HG03575 (cell line): ENCODE results near the gene RAD51B.

Experiments
- ATAC-seq: cut with Tn5 transposase; IDR thresholded peaks from one replicate; pipeline ENCODE4 v1.9.1; 2021; ENCODE audit not compliant: unreplicated experiment, insufficient number of reproducible peaks, low FRiP score; ENCODE audit errors: extremely low read depth

RAD51B gene

DNA sequence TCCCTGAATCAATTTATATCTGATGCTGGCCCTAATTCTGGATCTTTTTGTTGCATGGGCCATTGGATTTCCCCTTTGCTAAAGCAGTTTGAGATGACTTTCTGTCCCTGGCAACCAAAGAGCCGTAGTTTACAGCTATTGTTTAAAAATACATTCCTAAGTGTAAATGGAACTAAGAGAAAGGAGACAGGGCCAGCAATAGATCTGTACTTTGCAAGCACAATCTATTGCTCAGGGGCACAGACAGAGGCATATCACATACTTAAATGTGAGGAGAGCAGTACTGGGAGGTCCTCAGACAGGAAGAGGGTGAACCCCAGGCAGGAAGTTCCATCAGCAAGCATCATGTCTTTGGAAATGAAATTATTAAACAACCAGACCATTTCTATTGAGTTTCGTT lies 846.7 kb downstream of the RAD51B start:
- no peak for ATAC-seq

DNA sequence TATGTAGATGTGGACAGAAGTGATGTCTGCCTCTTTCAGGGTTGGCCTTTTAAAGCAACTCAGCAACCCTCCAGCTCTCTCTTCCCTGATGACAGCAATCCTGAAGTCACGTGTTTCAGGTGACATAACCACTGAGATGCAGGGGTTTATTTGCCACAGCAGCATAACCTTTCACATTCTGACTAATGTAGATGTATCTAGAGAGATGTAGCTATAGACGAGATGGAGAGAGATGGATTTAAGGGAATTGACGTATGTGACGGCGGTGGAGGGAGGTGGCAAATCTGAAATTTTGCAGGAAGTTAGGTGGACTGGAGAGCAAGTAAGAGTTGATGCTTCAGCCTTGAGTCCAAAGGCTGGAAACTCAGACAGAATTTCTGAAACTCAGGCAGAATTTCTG lies 847.3 kb downstream of the RAD51B start:
- ATAC-seq, result no peak

DNA sequence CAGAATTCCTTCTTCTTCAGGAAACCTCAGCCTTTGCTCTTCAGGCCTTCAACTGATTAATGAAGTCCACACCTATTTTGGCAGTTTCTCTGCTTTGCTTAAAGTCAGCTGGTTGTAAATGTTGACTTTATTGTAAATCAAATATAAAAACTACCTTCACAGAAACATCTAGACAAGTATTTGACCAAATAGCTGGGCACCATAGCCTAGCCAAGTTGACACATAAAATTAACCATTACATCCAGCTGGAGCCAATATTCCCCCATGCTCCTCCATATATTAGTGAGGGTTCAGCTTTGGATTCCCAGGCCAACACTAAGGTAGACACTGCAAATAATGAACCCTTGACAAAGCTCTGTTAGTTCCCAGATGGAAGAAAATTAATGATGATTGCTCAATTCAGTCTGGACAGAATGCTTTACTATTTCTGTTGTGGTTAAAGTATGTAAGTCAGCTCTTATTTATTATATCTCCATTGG lies 847.8 kb downstream of the RAD51B start:
- ATAC-seq, result no peak

DNA sequence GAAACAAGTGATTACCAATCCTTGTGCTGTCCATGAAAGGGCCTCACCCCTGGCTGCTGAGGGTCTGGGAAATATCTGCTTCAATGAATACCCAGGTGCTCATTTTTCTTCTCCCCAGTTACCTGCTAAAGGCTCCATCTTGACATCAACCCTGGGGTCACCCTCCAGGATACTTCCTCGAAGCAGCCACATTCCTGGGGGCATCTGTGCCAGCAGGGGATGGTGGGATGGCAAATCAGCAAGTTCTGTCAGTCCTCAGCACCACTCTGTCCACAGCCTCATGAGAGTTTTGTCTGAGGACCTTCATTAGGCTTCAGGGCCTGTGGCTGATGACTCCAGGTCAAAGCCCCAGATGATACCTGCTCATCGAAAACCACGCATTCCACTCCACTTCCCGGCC lies 848.4 kb downstream of the RAD51B start:
- no peak for ATAC-seq

DNA sequence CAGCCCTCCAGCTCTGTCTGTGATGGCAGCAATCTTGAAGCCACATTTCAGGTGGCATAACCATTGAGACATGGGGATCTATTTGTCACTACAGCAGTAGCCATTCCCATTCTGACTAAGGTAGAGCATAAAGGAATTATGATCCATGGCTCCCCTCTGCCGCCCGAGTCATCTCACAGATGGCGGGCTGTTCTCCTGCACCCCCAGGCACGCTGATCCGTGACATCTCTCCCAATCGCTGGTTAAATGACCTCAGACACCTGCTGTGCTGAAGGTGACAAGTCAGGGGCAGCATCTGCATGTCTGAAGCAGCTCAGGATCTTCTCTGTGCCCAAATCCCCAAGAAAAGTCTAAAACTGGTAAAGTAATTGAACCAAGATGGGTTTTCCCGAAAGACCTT lies 849.0 kb downstream of the RAD51B start:
- ATAC-seq, result no peak

DNA sequence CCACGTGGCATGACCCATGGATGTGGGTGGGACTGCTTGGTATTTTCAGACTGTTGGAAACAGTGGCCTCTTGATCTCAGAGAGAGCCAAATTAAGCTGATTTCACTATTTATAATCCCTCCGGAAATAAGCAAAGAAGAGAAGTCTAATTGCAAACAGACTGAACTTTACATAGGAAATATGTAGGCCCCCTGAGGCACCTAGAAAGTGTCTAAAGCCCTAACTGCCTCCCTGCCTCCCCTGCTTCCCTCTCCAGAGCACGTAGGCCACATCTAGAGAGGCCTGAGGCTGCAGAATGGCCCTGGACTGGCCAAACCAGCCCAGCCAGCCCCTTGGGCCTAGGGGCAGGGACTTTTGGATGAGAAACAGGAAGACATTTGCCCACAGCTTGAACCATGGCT lies 849.5 kb downstream of the RAD51B start:
- ATAC-seq, result no peak

DNA sequence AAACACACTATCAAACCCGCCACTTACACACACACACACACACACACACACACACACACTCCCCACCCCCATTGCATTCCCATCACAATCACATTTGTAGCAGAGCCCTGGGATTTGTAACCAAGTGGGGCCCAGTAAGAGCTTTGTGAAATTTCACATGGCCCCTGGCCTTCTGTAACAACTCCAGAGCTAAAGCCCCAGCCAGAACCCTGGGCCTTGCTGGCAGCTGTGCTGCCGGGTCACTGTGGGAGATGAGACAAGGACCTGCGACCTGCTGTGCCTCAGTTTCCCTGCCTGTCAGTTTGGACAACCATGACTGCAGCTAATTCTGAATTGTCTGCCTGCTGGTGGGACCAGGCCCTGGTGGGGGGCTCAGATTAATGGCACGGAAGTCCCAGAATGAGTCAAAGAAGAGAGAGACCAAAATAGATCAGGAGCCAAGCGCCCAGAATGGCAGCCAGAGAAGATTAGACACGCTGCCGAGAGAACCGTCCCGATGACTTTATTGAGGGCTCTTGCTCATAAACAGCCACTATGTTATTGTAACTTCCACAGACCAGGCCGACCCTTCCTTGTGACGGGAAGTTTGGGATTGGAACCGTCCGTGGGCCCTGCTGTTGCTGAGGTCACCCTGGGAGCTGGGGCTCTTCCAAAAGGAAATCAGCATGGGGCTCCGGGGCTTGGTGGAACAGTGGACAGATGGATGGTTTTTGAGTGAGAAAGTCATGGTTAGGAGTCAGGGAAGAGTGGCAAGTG lies 850.2 kb downstream of the RAD51B start:
- no peak for ATAC-seq

DNA sequence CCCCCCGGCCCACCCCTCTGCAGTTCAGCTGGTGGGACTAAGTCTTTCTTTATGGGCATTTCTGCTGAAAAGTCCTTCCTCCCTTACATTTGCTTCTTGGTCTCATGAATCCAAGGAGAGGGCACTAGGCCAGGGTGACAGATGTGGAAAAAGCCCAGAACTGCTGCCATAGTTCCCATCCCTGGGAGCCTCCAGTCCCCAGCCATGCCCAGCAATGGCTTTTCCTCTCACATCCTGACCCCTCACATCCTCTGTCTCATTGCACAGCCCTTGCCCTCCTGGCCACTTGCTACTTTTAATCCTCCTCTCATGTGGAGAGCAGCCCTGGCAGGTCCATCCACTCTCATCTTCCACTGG lies 850.8 kb downstream of the RAD51B start:
- ATAC-seq, result no peak

DNA sequence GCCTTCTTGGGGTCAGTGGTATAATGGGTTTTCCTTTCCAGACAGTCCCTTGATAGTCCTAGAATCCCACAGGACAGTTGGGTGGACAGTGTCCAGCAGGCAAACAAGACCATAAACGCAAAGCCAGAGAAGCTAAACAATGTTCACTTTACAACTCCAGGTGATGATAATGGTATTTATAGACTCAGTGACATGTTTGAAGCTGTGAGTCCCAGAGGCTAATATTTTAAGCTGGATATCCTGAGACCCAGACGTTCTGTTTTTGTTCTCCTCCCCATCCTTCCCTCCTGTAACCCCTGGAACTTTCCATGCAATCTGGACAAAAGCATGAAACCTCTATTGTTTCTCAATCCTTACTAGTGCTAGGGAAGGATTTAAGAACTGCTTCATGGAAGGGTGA lies 852.3 kb downstream of the RAD51B start:
- no peak for ATAC-seq

DNA sequence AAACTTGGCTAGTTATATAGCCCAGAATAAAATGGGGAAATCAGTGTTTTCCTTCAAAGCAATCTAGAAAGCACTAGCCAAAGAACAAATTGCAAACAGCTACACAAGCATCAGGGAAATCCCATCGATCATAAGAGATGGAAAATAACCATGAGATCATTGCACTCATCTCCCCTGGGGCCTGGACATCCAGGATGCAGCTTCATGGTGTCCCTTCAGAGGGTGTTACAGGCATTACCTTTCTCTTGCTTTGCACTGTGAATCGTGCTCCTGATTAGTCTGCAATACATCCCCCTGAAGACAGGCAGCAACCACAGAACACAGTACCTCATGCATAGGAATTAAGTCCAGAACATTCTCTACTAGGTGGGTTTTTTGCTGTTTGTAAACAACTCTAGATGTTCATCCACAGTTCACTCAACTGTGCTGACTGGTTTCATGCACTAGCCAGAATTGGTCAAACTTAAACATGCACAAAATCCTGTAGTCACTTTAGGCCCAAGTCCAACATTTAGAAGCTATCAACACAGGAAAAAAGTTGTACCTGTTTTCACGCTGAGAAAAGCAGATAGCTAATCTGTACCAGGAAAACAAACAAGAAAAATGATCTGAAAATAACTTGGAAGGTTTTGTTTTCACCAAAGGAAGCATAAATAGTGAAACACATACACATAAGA lies 853.2 kb downstream of the RAD51B start:
- ATAC-seq, result no peak

DNA sequence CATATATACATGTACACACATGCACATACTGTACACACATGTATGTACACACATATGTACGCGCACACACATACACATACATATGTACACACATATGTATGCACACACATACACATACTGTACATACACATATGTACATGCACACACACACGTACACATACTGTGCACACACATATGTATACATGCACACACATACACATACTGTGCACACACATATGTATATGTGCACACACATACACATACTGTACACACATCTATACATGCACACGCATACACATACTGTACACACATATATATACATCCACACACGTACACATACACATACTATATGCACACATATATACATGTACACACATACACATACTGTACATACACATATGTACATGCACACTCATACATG lies 853.9 kb downstream of the RAD51B start:
- ATAC-seq, result no peak

DNA sequence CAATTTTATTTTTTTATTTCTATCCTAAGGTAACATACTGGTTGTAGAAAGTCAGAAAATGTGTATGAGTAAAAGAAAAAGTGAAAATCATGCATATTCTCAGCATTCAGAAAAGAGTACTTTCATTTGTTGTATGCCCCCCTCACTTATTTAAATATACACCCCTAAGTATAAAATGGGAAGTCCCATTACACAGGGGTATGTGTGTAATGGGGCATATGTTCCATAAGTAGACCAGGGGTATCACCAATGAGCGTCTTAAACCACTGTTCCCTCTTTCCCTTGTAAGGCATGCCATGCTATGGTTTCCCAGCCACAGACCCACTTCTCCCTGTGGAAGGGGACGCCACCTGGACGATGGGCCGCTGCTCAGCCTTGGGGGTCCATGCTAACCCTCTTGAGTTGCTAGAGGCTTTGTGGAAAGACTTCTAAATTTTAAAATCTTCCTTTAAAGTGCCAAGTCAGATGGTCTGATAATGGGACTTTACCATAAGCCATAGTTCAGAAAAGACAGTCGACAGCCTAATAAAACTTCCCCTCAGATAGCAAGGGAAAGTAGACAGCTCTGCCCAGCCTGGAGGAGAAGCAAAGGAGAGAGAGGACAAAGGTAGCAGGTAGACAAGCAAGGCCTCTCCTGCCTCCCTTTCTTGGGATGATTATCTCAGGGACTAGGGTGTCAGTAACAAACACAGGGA lies 855.1 kb downstream of the RAD51B start:
- no peak for ATAC-seq

DNA sequence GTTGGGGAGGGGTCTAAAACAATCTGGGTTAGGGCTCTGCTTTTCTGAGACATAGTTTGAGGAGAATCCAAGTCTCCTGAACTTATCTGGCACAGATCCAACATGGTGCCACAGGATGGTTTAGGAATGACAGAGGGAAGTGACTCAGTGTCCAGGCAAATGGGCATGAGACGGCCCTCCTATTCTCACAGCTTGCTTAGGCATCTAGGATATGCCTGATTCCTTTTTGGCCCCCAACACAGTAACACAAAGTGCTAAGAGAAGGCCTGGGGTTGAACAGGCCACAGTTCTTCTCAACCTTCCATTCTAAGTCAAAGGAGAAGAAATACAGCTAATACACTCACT lies 855.6 kb downstream of the RAD51B start:
- ATAC-seq, result no peak

DNA sequence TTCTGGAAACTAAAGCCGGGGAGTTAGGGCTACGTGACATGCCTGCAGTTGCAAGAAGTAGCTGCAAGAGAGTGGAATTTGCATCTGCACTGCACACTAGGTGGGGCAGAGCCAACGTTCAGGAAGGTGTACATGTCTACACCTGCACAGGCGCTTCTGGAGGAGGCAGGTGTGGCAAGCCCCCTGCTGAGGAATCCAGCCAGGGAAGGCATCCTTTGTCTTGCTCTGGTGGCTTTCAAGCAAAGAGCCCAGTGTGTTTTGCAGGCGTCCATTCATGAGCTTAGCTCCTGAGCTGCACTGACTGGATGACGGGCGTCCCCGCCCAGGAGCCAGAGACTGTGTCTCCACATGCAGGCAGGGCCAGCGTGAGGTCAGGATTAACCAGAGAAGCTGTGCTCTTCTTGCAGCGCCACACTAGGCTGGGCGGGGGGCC lies 856.9 kb downstream of the RAD51B start:
- ATAC-seq, result no peak

DNA sequence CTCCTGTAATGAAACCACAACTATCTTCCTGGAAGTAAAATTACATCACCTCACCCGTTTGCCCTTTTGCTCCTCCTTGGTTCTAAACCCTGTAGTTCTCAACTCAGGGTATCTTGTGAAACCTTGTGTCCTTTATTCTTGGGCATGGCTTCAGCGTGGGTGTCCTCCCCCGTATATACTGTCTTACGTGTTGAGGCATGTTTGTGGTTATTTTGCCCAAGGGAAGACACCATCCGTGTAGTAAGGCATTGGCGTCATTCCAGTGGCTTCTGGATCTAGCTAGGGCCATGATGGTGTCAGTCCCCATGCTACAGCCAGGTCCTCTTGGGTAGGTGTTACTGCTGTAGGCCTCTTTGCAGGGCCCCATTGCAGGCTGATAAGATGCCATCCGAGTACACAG lies 857.9 kb downstream of the RAD51B start:
- no peak for ATAC-seq

DNA sequence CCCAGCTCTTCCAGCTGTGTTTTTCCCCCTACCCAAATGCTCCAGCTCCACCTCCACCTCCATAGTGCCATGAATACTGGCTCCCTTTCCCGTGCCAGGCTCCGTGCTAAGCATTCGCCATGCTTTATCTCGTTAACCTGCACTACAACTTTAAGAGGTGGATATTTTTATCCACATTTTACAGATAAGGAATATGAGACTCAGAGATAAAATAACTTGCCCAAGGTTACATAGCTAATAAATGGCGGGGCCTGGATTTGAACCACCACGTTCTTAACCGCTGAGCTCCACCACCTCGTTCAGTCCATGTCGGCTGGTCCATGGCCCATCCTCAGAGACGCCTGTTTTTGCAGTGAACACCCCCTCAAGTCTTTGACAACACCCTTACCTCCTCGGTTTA lies 858.3 kb downstream of the RAD51B start:
- no peak for ATAC-seq

DNA sequence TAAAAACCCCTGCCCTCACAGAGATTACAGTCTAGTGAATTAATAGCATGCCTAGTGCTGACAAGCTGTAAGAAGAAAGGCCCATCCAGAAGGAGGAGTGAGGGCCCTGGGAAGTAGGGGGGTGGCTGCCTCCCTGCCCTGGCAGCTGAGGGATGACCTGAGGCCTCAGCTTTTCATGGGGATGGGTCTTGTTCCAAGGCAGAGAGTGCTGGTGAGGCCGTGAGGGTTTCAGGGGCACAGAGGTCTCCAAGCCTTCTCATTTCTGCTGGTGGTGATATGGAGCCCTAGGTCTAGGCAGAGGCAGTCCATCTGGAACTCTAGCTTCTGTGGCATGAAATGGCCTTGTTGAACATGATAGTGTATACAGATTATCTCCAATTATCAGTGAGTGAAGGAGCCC lies 858.9 kb downstream of the RAD51B start:
- no peak for ATAC-seq

DNA sequence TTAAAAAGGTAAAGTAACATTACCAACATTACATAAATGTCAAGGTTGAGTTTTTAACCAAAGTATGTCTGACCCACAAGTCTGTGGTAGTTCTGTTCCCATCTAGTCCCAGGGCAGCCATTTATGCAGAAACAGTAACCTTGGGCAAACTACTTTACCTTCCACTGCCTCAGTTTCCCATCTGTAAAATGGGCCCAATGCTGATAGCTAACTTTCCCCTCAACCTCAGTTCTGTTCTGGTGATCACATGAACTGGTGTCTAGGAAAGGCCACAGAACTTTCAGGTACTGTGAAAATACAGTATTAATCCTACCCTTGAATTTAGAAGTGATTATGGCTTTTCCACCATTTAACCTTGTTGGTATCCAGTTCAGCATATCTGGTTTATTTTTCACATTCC lies 859.7 kb downstream of the RAD51B start:
- ATAC-seq, result no peak

DNA sequence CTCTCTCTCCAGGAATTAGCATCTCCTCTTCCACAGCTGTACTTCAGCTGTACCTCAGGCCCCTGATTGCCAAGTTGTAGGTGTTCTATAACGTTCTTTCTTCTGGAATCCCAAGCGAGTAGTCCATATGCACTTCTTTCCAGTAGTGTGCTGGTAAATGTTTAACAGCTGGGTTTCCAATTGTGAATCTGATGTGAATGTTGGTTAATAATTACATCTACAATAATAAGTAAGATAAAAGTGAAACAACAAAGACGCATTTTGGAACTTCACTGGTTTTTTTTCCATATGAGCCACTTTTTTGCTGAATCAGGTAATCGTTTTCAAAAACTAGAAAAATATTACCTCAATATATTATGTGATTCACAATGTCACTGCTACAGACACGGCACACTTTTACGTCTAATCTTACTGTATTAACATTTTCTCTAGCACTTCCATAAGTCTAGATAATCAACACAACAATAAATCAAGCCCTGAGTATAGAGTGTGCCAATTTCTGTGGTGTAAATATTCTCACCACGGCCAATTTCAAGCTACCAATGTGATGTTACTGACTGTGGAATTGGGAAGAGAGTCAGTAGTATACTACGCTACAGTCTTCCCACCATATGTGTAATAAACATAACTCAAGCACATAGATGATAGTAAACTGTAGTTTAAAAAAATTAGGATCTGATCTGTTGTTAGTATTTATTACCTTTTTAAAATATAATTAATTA lies 860.3 kb downstream of the RAD51B start:
- no peak for ATAC-seq
